Renal pelvis (tissue), 12 donors: ENCODE measurements around the gene HIGD1B. TPM values are rescaled to one million over a fixed set of nuclear protein-coding genes. Genes with fewer than 3 reads are reported as not detected.
"Not testable (repeated sequence)": the region's sequence is repeated elsewhere in the genome, so short reads cannot be mapped to it uniquely, and the experiment has no call there.

Experiments used
- DNase-seq: peaks from one replicate; pipeline ENCODE4 v3.0.0-alpha.2; 2013
- long read RNA-seq, 16 experiments: transcript quantifications; one replicate each; lab custom pipeline, GENCODE V29; 2026
- polyA plus RNA-seq, 3 donors: library from polyadenylated mRNA; unstranded; fragments of 120-200 nt; gene quantifications; one replicate each; pipeline ENCODE4 v1.2.1, GENCODE V29; 2013; ENCODE audit not compliant: insufficient read length in 3 of 3

Gene HIGD1B
- 1 to 10 TPM in 2 of 3 donors, under 1 TPM in 1; 0.91 to 1.9 (median 1.2) TPM for polyA plus RNA-seq
- long read RNA-seq, donor 1, partial matches to known transcripts: 0 of 2 reads
- long read RNA-seq, donor 1, other reads (novel, unspliced or antisense): 0 of 2 reads
- long read RNA-seq, donor 2, partial matches to known transcripts: 0 of 2 reads
- long read RNA-seq, donor 2, other reads (novel, unspliced or antisense): 0 of 2 reads
- long read RNA-seq, donor 3, partial matches to known transcripts: 0 of 1 reads
- long read RNA-seq, donor 3, other reads (novel, unspliced or antisense): 0 of 1 reads
- long read RNA-seq, donor 4, partial matches to known transcripts: 0 of 2 reads
- long read RNA-seq, donor 4, other reads (novel, unspliced or antisense): 0 of 2 reads
- long read RNA-seq, donor 5, partial matches to known transcripts: 0 of 1 reads
- long read RNA-seq, donor 5, other reads (novel, unspliced or antisense): 0 of 1 reads
- long read RNA-seq, donor 6: 0 reads
- long read RNA-seq, donor 7: 0 reads
- long read RNA-seq, donor 8, partial matches to known transcripts: 0 of 1 reads
- long read RNA-seq, donor 8, other reads (novel, unspliced or antisense): 0 of 1 reads
- long read RNA-seq, donor 9, partial matches to known transcripts: 0 of 1 reads
- long read RNA-seq, donor 9, other reads (novel, unspliced or antisense): 0 of 1 reads
- long read RNA-seq, donor 10, partial matches to known transcripts: 0 of 2 reads
- long read RNA-seq, donor 10, other reads (novel, unspliced or antisense): 0 of 2 reads
- long read RNA-seq, donor 11: 0 reads
- long read RNA-seq, donor 12, partial matches to known transcripts: 0 of 2 reads
- long read RNA-seq, donor 12, other reads (novel, unspliced or antisense): 0 of 2 reads
- long read RNA-seq, donor 13: 0 reads
- long read RNA-seq, donor 14: 0 reads
- long read RNA-seq, donor 15: 0 reads
- long read RNA-seq, donor 16, partial matches to known transcripts: 0 of 2 reads
- long read RNA-seq, donor 16, other reads (novel, unspliced or antisense): 0 of 2 reads

DNA sequence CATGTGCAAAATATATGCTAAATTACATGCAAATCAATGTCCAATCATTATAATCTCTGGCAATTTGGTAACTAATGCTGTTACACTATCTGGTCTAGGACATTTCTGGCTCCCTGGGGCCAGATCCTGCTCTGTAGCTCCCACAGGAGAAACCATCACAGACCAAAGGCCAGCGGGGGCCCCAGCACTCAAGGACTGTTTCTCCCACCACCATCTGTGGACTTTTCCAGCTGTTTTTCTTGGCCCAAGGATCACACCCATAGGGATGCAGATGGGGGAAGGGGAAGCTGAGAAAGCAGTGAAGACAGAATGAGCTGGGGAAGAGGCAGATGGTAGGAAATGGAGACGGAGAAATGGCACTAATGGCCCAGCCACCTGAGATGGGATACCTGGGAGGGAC is at the start of gene HIGD1B:
Gene HIGD1B (plus strand): TSS at position 298 of the 400 bp plus-strand sequence. CDS start 270 bp downstream, outside the sequence.
- no peak for DNase-seq

GRCh38 chr17:44798356-44798755 is 49.3 kb upstream of the HIGD1B start:
- DNase-seq: no peak

GRCh38 chr17:44801880-44802279 is 45.8 kb upstream of the HIGD1B start:
- DNase-seq: no peak

GRCh38 chr17:44804302-44805089 is 43.2 kb upstream of the HIGD1B start:
- no peak for DNase-seq

- DNase-seq: no peak
These were observed 40.4 kb upstream of the HIGD1B start for GRCh38 chr17:44807093-44807816.

GRCh38 chr17:44807817-44808155 is 39.9 kb upstream of the HIGD1B start:
- DNase-seq: no peak

GRCh38 chr17:44808156-44808555 is 39.5 kb upstream of the HIGD1B start:
- no peak for DNase-seq

- DNase-seq: not testable (repeated sequence)
These were observed 38.9 kb upstream of the HIGD1B start for GRCh38 chr17:44808656-44809388.

GRCh38 chr17:44812263-44812662 is 35.4 kb upstream of the HIGD1B start:
- no peak for DNase-seq

- not testable (repeated sequence) for DNase-seq
These were observed 29.2 kb upstream of the HIGD1B start for GRCh38 chr17:44818508-44818907.

- no peak for DNase-seq
These were observed 27.0 kb upstream of the HIGD1B start for GRCh38 chr17:44820631-44821212.

GRCh38 chr17:44825236-44825635 is 22.4 kb upstream of the HIGD1B start:
- not testable (repeated sequence) for DNase-seq

DNA sequence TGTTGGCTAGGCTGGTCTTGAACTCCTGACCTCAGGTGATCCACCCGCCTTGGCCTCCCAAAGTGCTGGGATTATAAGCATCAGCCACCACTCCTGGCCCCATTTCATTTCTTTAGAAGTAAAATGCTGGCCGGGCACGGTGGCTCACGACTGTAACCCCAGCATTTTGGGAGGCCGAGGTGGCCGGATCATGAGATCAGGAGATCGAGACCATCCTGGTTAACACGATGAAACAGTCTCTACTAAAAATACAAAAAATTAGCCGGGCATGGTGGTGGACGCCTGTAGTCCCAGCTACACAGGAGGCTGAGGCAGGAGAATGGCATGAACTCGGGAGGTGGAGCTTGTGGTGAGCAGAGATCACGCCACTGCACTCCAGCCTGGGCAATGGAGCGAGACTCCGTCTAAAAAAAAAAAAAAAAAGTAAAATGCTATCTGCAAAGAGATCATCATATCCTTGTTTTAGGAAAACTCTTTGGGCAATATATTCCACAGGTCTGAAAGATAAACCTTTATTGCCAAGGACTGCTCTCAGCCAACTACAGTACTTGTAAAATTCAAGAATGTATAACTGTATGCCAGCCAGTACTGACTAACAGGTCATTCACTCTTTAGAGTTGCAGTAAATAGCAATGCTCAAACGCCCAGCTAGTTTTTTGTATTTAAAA is 21.4 kb upstream of the HIGD1B start:
- DNase-seq: no peak

GRCh38 chr17:44827863-44828262 is 19.8 kb upstream of the HIGD1B start:
- DNase-seq: no peak

GRCh38 chr17:44828919-44829522 is 18.7 kb upstream of the HIGD1B start:
- DNase-seq: no peak

DNA sequence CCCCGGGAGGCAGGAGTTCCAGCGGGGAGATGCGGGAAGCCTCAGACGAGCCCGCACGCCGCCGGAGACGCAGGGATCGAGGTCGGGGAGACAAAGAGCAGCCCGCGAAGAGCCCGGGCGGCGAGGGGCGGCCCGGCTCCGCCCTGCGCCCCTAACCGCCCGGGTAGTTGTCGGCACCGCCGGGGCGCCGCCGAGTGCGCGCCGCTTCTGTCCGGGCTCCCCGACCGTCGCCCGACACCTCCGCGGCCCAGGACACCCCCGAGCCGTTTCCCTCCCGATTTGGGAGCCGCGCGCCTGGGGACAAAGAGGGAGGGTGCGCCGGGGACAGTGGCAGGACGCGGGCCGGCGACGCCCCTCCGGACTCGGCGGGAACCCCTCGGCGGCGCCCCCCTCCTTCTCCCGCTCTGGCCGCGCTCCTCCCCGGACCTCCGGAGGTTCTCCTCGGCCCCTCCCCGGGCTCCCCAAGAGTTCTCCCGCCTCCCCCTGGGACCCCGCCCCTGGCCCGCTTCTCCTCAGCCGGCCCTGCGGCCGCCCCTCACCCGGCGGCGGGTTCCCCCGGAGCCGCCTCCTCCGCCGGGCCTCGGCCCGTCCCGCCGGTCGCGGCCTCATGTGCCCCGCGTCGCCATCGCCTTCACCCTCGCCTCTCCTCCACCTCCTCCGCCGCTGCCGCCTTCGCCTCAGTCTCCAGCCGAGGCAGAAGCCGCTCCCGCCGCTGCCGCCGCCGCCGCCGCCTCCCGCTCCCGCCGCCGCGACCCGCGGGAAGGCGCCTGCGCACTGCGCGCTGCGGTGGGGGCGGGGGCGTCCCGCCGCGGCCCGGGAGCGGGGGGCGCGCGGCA is 17.9 kb upstream of the HIGD1B start, which contains the start of gene GJC1:
Gene GJC1 (minus strand): TSS at position 765 of the 836 bp plus-strand sequence. CDS start 24,470 bp downstream, outside the sequence.
- DNase-seq: peak; percentile 59
